Gastrocnemius medialis (tissue), 4 donors: Measurements from ENCODE around the gene POLA2. TPM values are rescaled to one million over a fixed set of nuclear protein-coding genes. Genes with fewer than 3 reads are reported as not detected.
A peak's percentile ranks its signal among the peaks of the same experiment; 100 is the strongest.

Source experiments
- ATAC-seq, 2 donors: fragments of 150-250 bp; one replicate each; pipeline ENCODE4 v1.9.1; 2016
- DNase-seq, 2 donors: peaks; one replicate each; pipeline ENCODE4 v3.0.0-alpha.2; 2019
- H3K27ac ChIP-seq, 4 donors: fragments of 200-600 bp; sonication (generic); 1 replicate in 1 of 4; 2 replicates in 3 of 4; pipeline ENCODE4 v1.5.1; 2016 to 2018; ENCODE audit warnings: mild to moderate bottlenecking in 2 of 4, moderate library complexity in 1 of 4
- H3K27me3 ChIP-seq, 3 donors: fragments of 200-600 bp; sonication (generic) in 2 of 3; 1 replicate in 1 of 3; 2 replicates in 2 of 3; pipeline versions ENCODE4 v1.5.1 to v1.6.0; 2016 to 2019; ENCODE audit warnings: mild to moderate bottlenecking in 1 of 3, moderate library complexity in 1 of 3
- H3K36me3 ChIP-seq, 2 donors: fragments of 200-600 bp; sonication (generic) in 1 of 2; one replicate each; pipeline ENCODE4 v1.5.1; 2017 to 2018
- H3K4me1 ChIP-seq, 2 donors: fragments of 200-600 bp; sonication (generic) in 1 of 2; one replicate each; pipeline ENCODE4 v1.5.1; 2016 to 2017; ENCODE audit warnings: mild to moderate bottlenecking in 2 of 2
- H3K4me3 ChIP-seq, 4 donors: fragments of 200-600 bp; sonication (generic) in 3 of 4; 1 replicate in 1 of 4; 2 replicates in 3 of 4; pipeline ENCODE4 v1.5.1; 2016 to 2019; ENCODE audit warnings: mild to moderate bottlenecking in 2 of 4
- H3K9me3 ChIP-seq, 3 donors: fragments of 200-600 bp; sonication (generic) in 2 of 3; 1 replicate in 1 of 3; 2 replicates in 2 of 3; pipeline ENCODE4 v1.5.1; 2016 to 2019
- POLR2A ChIP-seq, 2 donors: fragments of 450-650 bp; IDR thresholded peaks; one replicate each; pipeline ENCODE4 v1.6.1; 2017; ENCODE audit warnings: antibody characterized with exemption in 2 of 2, mild to moderate bottlenecking in 2 of 2, moderate library complexity in 2 of 2
- in situ Hi-C, 4 donors: fragments of 200-750 bp; cut with MboI; loops; one replicate each; pipeline versions ENCODE4 v1.15.0 to v1.8.0; 2017; ENCODE audit warnings: low sequenced_read_pairs in 4 of 4
- intact Hi-C: fragments of 100-400 bp; cut with DNase I; formaldehyde crosslinking; loops from one replicate; pipeline ENCODE4 v1.15.1; 2023; ENCODE audit warnings: low total_unique reads
- total RNA-seq, 4 donors: library from RNA; depleted of rRNA; stranded (reverse); fragments of >200 nt; gene quantifications; one replicate each; pipeline versions ENCODE4 v1.1.0 to v1.2.3, GENCODE V29; 2016
- TF ChIP-seq, protein P1 (sequence below), 5 experiments: fragments of 450-650 bp in 3 of 5; fragments of 200-600 bp in 2 of 5; sonication (generic) in 2 of 5; IDR thresholded peaks in 4 of 5; conservative IDR thresholded peaks in 1 of 5; 1 replicate in 4 of 5; 2 replicates in 1 of 5; pipeline ENCODE4 v1.5.1; 2016 to 2019; ENCODE audit warnings: antibody characterized with exemption in 5 of 5, mild to moderate bottlenecking in 3 of 5, moderate library complexity in 3 of 5

POLA2 gene
- total RNA-seq, 4 donors from 2014 or later: 2.9 to 9.2 (median 6.9) TPM

DNA sequence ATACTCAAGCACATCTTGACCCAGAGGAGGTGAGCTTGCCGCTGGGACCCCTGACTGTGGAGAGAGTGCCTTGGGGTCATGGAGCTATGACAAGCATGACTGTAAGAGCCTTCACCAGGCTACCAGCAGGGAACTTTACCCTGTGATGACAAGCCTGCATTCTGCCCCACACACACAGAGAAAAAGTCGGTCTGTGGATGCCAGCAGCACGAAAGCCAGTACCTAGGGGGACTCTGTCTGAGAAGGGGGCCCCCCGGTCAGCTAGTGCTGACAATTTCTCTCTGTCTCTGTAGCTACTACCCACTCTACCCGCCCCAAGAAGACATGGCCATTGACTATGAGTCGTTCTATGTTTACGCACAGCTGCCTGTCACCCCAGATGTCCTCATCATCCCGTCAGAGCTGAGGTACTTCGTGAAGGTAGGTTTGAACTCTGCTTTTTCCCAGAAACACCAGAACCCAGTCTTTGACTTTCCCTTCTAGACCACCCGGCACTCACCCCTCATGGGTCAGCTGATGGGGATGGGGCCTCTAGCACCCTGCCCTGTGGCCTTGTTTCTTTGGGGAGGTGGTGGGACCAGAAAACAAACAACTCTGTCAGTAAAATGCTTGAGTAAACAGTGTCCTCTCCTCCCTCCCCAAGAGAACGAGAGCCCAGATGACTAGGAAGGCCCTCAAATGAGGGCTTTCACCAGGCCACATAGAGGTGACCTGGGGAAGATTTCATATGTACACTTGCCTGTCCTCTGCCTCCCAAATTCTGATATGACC lies 34.0 kb downstream of the POLA2 start:
- Histone ChIP-seq H3K27me3 (no peaks in the 10 kb centered on the region), H3K4me1 (peaks cover 46 to 60% of the 10 kb centered on the region in 2 donors), H3K4me3 (no peak overlapping the region), H3K9me3 (no peaks in the 10 kb centered on the region), H3K36me3 (peaks cover 0 to 13% of the 10 kb centered on the region in 2 donors), H3K27ac (peak overlapping the region; percentile 53 to 79 (median 74))
- no peak for DNase-seq
- no peak for ATAC-seq
- intact Hi-C loops (loop anchor here (2.0 kb wide), 1 partner anchor 19 kb away; the partner anchor contains the start of gene CDC42EP2), in situ Hi-C loops (no loop called here)
- no peak for TF ChIP-seq POLR2A (IDR thresholded peaks at IDR 0.05)
- TF ChIP-seq, protein P1, sequence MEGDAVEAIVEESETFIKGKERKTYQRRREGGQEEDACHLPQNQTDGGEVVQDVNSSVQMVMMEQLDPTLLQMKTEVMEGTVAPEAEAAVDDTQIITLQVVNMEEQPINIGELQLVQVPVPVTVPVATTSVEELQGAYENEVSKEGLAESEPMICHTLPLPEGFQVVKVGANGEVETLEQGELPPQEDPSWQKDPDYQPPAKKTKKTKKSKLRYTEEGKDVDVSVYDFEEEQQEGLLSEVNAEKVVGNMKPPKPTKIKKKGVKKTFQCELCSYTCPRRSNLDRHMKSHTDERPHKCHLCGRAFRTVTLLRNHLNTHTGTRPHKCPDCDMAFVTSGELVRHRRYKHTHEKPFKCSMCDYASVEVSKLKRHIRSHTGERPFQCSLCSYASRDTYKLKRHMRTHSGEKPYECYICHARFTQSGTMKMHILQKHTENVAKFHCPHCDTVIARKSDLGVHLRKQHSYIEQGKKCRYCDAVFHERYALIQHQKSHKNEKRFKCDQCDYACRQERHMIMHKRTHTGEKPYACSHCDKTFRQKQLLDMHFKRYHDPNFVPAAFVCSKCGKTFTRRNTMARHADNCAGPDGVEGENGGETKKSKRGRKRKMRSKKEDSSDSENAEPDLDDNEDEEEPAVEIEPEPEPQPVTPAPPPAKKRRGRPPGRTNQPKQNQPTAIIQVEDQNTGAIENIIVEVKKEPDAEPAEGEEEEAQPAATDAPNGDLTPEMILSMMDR (IDR thresholded peaks at IDR 0.05 in 4 of 5, conservative IDR thresholded peaks at IDR 0.05 in 1 of 5): no peak

- ATAC-seq: no peak
- intact Hi-C loops: no loop called here
- H3K36me3 ChIP-seq: peaks cover 0 to 13% of the 10 kb centered on the region in 2 donors
- DNase-seq: no peak
- no peaks in the 10 kb centered on the region for H3K9me3 ChIP-seq
- in situ Hi-C loops: no loop called here
- no peak for TF ChIP-seq POLR2A (IDR thresholded peaks at IDR 0.05)
- TF ChIP-seq, protein P1 (IDR thresholded peaks at IDR 0.05 in 4 of 5, conservative IDR thresholded peaks at IDR 0.05 in 1 of 5): no peak
- no peaks in the 10 kb centered on the region for H3K27me3 ChIP-seq
- H3K4me1 ChIP-seq: peaks cover 33 to 52% of the 10 kb centered on the region in 2 donors
- H3K4me3 ChIP-seq: no peak overlapping the region
- H3K27ac ChIP-seq: peak overlapping the region; percentile 53 to 79 (median 74)
Measured at GRCh38 chr11:65297026-65297672, 35.4 kb downstream of the POLA2 start.

- TF ChIP-seq POLR2A (IDR thresholded peaks at IDR 0.05): no peak
- TF ChIP-seq, protein P1 (IDR thresholded peaks at IDR 0.05 in 4 of 5, conservative IDR thresholded peaks at IDR 0.05 in 1 of 5): no peak
- peak; percentile 41 to 74 for DNase-seq
- peak; percentile 50 to 60 for ATAC-seq
- Histone ChIP-seq H3K27me3 (no peaks in the 10 kb centered on the region), H3K4me3 (no peak overlapping the region), H3K36me3 (peaks cover 0 to 13% of the 10 kb centered on the region in 2 donors), H3K27ac (peak overlapping the region; percentile 53 to 79 (median 74)), H3K4me1 (peaks cover 24 to 47% of the 10 kb centered on the region in 2 donors), H3K9me3 (no peaks in the 10 kb centered on the region)
- in situ Hi-C loops (no loop called here), intact Hi-C loops (loop anchor here (2.0 kb wide), 1 partner anchor 19 kb away; no protein-coding TSS in a partner anchor)
Measured at GRCh38 chr11:65298131-65298535, 36.4 kb downstream of the POLA2 start.

DNA sequence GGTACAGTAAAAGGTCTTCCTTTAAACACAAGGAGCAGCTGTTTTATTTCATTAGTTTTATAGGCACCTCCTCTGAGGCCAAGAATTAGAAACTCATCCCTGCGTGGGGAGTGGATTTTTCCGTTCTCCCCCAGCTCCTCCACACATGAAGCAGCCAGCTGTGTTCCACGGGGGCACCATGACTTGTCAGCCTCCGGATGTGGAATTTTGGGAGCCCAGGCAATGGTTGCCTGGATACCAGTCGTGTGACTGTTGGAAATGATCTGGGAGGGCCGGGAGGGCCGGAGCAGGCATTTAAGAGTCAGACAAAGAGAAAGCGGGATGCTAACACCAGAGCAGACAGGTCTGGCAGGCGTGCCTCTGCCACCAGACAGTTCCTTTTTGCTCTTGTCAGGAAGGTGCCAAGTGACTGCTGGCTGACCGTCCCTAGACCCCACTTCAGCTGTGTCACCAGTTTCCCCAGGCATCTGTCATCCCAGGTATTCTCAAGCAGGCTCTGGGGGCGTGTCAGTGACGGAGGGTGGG lies 37.0 kb downstream of the POLA2 start:
- H3K27ac ChIP-seq: peak overlapping the region; percentile 53 to 79 (median 74)
- TF ChIP-seq POLR2A (IDR thresholded peaks at IDR 0.05): no peak
- TF ChIP-seq, protein P1 (IDR thresholded peaks at IDR 0.05 in 4 of 5, conservative IDR thresholded peaks at IDR 0.05 in 1 of 5): no peak
- H3K27me3 ChIP-seq: no peaks in the 10 kb centered on the region
- H3K36me3 ChIP-seq: peaks cover 0 to 12% of the 10 kb centered on the region in 2 donors
- DNase-seq: peak in 1 of 2 donors; percentile 49
- intact Hi-C loops: loop anchor here (2.0 kb wide), 1 partner anchor 20 kb away; no protein-coding TSS in a partner anchor
- peaks cover 20 to 41% of the 10 kb centered on the region in 2 donors for H3K4me1 ChIP-seq
- no peak overlapping the region for H3K4me3 ChIP-seq
- in situ Hi-C loops: no loop called here
- ATAC-seq: peak; percentile 20 to 25
- H3K9me3 ChIP-seq: no peaks in the 10 kb centered on the region
